OCI-M1 (cell line): ENCODE results near the gene CDADC1.
"Not testable (repeated sequence)": the region's sequence is repeated elsewhere in the genome, so short reads cannot be mapped to it uniquely, and the experiment has no call there.

Experiments
- DNase-seq: peaks from one replicate; lab custom pipeline; 2025; lab: John Stamatoyannopoulos, UW

The CDADC1 gene

DNA sequence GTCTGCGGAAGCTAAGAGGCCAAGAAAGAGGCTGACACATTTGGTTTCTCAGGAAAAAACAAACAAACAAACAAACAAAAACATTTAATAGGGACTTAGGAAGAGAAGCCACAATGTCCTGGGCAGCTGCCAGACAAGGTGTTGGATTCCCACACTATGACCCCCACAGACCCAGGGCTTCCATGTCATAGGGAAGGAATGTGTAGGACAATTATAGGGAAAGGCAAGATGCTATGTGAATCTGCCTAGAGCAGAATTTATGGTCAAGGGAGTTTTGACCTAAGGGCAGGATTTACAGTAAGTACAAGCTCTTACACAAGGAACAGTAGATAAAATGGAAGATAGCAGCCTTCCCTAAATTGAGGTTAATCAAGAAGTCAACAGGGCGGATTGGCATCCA lies 9.1 kb upstream of the CDADC1 start:
- no peak for DNase-seq

DNA sequence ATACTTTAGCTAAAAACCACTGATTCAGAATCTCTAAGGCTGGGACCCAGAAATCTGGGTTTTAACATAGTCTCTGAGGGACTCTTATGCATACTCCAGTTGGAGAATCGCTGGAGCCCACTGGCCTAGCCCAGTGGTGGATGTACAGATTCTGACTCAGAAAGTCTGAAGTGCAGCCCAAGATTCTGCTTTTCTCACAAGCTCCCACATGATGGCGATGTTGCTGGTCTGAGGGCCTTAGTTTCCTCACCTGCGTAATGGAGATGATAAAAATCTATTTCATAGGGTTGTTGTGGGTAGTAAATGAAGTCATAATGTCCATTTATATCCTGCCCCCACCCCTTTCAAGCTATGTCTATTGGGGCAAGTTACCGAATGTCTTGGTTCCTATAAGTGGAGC lies 7.7 kb upstream of the CDADC1 start:
- DNase-seq = peak; percentile 66

- no peak for DNase-seq
Observed at GRCh38 chr13:49241296-49241695, 6.4 kb upstream of the CDADC1 start.

DNA sequence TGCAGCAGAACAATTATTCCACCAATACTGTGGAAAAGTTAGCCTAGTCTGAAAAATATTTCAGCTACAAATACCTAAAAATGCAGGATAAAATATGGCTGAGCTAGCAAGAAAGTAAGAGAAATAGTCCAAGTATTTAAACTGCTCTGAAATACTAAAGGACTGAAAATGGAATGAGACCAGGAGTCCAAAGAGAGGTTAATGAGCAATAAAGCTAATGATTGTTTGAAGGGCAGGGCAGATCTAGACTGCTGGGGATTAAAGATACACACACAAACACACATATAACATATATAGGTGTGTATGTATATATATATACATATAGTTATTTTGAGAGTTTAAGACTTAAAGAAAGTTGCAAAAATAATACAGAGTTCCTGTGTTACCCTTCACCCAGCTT lies 2.6 kb upstream of the CDADC1 start:
- DNase-seq = no peak

GRCh38 chr13:49246850-49247642 lies 679 bp upstream of the CDADC1 start:
- peak; percentile 63 for DNase-seq

GRCh38 chr13:49248622-49249002 lies 887 bp downstream of the CDADC1 start:
- peak; percentile 63 for DNase-seq

- DNase-seq = no peak
Observed at GRCh38 chr13:49251326-49251725, 3.6 kb downstream of the CDADC1 start.

DNA sequence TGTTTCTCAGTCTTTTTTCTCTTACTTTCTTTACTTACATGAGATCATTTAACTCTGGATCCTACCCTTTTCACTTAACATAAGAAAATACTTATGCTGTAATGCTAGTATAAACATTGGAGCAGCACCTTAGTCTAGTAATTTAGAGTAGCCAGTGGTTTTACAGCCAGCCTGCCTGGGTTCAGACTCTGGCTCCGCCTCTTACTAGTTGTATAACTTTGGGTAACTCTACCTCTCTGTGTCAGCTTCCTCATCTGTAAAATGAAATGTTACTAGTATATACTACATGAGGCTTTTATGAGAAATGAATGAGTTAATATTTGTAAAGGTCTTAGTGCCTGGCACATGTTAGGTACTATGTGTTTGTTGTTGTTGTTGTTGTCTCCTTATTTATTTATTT lies 5.6 kb downstream of the CDADC1 start:
- peak; percentile 41 for DNase-seq

- DNase-seq = peak; percentile 21
Observed at GRCh38 chr13:49254007-49254406, 6.3 kb downstream of the CDADC1 start.

GRCh38 chr13:49256841-49257240 lies 9.1 kb downstream of the CDADC1 start:
- no peak for DNase-seq

DNA sequence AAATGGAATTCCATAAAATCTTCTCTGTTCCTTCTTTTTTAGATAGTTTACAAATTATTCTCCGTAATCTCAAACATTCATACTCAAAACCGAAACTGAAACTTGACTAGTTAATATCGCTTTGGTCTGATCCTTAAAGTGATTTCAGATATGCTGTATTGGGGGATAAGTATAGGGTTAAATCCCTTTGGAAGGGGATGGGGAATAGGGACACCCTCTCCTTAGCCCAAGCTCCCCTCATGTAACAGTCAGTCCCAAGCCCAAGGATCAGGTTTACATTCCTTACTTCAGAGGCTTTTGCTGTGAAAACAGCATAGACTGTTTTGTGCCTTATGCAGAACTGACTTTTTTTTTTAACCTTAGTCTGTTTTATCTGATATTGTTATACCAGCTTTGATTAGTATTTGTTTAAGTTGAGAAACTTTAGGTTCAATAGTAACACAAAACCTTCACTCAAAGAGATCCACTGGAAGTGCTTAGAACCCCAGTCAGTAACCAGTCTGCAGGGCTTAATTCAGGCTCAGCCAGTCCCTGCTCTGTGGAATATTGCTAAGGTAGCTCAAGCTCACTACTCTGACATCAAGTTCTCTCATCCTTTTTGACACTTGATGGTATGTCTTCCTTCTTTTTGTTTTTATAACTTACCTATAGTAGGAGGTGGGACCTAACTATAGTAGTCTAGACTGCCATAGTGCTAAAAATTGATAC lies 10.5 kb downstream of the CDADC1 start:
- DNase-seq = peak; percentile 74

DNA sequence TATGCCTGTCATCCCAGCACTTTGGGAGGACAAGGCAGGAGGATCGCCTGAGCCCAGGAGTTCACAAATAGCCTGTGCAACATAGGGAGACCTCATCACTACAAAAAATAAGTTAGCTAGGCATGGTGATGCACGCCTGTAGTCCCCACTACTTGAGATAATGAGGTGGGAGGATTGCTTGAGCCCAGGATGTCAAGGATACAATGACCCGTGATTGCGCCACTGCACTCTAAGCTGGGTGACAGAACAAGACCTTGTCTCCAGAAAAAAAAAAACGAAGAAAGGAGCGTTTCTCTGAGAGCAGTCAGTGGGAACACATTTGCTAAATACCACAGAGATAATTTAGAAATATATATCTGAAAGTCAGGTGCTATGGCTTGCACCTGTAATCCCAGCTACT lies 11.9 kb downstream of the CDADC1 start:
- DNase-seq = no peak

DNA sequence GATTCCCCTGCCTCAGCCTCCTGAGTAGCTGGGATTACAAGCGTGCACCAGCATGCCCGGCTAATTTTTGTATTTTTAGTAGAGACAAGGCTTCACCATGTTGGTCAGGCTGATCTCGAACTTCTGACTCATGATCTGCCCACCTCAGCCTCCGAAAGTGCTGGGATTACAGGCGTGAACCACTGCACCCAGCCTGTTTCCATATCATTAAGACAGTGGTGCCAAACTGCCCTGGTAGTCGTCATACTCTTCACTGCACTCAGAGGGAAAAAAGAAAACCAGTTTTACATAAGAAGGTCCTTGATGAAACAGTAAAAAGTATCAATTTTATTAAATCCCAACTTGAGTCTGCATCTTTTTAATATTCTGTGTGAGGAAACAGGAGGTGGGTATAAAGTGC lies 14.9 kb downstream of the CDADC1 start:
- no peak for DNase-seq

DNA sequence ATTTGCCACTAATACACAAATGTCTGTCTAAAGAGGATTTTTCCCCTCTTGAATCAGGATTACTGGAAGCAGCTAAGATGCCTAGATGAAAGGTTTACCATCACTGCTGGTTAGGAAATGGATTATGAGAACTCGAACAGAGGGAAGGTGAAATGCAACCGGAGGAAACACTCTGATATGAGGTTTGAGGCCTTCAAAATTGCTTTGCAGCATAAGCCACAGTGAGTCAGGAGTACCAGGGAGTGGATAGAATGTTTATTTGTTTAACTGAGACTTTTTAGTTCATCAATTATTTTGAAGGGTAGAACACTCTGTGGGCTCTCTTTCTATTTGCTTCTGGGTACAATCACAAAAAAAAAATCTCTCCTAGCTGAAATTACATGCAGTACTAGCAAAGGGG lies 18.1 kb downstream of the CDADC1 start:
- no peak for DNase-seq

- DNase-seq = no peak
Observed at GRCh38 chr13:49271264-49271663, 23.5 kb downstream of the CDADC1 start.

DNA sequence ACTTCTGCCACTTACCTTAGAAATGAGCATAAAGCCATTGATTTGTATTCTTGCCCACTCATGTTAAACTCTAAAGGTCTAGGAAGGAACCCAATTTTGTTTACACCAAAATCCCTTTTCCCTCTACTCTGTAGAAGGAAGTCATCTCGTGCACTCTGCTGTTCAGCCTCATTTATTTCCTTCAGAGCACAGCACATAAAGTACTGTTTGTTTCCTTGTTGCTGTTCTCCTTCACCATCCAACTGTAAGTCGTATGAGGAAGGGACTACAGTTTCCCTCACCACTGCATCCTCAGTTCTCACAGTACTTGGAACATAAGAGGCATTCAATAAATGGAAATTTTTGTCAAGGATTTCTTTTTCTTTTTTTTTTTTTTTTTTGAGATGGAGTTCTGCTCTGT lies 24.6 kb downstream of the CDADC1 start:
- no peak for DNase-seq

- no peak for DNase-seq
Observed at GRCh38 chr13:49278211-49278610, 30.5 kb downstream of the CDADC1 start.

GRCh38 chr13:49279112-49279511 lies 31.4 kb downstream of the CDADC1 start:
- DNase-seq = no peak

DNA sequence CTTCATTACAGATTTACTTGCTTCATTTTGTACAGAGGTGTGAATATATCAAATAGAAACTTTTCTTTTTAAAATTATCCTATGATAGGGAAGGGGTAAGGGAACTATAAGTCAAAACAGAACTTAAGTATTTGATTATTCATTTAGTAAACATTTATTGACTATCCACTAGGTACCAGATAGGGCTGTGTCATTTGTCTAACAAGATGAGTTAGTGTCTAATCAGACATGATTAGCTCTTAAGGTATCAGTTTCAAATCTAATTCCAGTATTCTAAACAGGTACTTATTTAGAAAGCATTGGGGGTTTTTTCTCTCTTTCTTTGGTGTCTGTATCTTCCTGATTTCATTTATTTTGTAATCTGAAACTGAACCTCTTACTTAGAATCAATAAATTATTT lies 32.2 kb downstream of the CDADC1 start:
- no peak for DNase-seq

DNA sequence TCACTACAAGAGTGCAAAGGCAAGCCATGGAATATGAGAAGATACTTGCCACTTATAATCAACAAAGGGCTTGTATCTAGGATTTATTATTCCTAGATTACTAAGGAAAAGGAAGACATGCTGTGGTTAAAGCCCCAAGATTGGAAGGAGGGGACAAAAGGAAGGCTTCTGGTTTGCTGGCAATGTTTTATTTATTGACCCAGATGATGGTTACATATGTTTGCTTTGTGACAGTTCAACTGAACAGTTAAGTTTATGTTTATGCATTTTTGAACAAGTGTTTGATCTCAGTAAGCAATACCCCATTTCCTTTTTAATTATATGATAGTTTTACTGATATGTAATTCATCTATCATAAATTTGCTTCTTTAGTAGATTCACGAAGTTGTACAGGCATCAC lies 40.3 kb downstream of the CDADC1 start:
- DNase-seq = no peak

GRCh38 chr13:49288458-49288857 lies 40.7 kb downstream of the CDADC1 start:
- DNase-seq = no peak

GRCh38 chr13:49292742-49293486 lies 45.2 kb downstream of the CDADC1 start:
- peak; percentile 90 for DNase-seq

DNA sequence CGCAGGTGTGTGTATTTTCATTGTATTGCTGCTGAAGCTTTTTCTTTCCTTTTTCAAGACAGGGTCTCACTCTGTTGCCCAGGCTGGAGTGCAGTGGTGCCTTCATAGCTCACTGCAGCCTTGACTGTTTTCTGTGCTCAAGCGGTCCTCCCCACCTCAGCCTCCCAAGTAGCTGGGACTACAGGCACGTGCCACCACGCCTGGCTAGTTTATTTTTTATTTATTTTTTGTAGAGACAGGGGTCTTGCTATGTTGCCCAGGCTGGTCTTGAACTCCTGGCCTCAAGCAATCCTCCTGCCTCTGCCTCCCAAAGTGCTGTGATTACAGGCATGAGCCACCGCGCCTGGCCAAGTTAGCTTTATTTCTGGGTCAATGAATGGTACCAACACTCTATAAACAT lies 47.0 kb downstream of the CDADC1 start:
- not testable (repeated sequence) for DNase-seq
